ENCODE results near the gene MOSPD3.

The MOSPD3 gene

GRCh38 chr7:100620239-100620638, 7.9 kb downstream of the MOSPD3 start:
- FAIRE-seq, result no peak
- DNase-seq (ENCODE audit: insufficient read length, low spot score), result no peak

DNA sequence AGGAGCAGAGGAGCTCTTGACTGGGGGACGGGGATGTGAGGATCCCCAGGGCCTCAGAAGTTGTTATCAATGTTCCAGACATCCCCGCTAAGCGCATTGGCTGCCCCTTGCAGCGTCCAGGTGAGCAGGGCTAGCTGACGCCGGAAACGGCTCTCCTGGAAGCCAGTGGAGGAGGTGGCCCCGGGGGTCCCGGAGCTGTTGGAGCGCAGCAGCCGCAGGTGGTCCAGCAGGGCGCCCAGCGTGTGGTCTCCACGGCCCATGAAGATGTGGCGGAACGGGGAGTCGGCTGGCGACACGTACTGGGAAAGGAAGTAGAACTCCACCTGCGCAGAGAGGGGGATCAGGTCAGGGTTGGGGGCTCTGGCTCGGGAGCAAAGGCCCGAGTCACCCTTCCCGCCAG, 8.5 kb downstream of the MOSPD3 start:
- FAIRE-seq (no peak), DNase-seq (ENCODE audit: insufficient read length, low spot score) (no peak)

DNA sequence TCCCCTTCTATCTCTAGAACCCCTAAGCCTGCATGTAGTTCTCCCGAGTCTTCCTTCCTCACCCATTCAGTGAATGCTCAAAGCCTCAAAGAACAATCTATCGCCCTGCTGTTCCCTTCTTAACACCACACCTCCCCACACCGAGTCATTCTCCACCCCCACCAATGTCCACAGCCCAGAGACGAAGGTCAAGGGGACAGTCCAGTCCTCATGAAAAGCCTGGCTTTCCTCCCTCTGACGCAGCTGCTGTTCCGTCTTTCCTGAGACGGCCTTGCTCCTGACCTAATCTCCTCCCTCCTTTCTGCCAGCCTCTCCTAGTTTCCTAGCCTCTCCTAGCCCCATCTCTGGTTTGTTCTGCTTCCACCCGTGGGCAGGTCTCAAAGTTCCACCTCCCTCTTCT, 9.2 kb downstream of the MOSPD3 start:
- FAIRE-seq, result no peak
- DNase-seq (ENCODE audit: insufficient read length, low spot score), result no peak

DNA sequence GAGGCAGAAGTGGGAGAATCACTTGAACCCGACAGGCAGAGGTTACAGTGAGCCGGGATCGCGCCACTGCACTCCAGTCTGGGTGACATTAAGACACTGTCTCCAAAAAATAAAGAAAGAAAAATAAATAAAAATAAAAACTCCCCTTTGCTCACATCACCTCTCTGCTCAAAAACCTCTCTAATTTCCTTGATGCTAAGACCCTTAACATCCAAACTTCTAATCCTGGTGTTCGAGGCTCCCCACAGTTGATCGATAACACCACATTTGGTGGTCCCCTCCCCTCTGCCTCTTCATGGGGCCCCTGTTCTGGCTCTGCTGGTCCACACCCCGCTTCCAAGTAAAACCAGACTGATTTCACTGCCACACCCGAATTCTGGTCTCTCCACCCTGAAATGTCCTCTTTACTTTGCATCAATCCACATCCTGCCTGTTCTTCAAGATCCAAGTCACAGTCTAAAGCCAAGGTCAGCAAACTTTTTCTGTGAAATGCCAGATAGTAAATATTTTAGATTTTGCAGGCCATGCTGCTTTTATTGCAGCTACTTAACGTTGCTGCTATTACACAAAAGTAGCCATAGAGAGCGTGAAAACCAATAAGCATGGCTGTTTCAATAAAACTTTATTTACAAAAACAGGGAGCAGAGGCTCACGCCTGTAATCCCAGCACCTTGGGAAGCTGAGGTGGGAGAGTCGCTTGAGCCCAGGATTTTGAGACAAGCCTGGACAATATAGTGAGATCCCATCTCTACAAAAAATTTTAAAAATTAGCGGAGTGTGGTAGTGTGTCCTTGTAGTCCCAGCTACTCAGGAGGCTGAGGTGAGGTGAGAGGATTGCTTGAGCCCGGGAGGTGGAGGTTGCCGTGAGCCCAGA, 11.8 kb downstream of the MOSPD3 start:
- no peak for FAIRE-seq
- no peak for DNase-seq (ENCODE audit: insufficient read length, low spot score)

GRCh38 chr7:100626055-100626454, 13.7 kb downstream of the MOSPD3 start:
- DNase-seq (ENCODE audit: insufficient read length, low spot score) (no peak), FAIRE-seq (no peak)

- DNase-seq (ENCODE audit: insufficient read length, low spot score), result peak; percentile 72
- FAIRE-seq, result no peak
These were observed 14.3 kb downstream of the MOSPD3 start for GRCh38 chr7:100626530-100627237.

GRCh38 chr7:100627238-100627549, 14.9 kb downstream of the MOSPD3 start:
- DNase-seq (ENCODE audit: insufficient read length, low spot score) (no peak), FAIRE-seq (no peak)

GRCh38 chr7:100629117-100629716, 16.9 kb downstream of the MOSPD3 start:
- no peak for DNase-seq (ENCODE audit: insufficient read length, low spot score)
- no peak for FAIRE-seq

DNA sequence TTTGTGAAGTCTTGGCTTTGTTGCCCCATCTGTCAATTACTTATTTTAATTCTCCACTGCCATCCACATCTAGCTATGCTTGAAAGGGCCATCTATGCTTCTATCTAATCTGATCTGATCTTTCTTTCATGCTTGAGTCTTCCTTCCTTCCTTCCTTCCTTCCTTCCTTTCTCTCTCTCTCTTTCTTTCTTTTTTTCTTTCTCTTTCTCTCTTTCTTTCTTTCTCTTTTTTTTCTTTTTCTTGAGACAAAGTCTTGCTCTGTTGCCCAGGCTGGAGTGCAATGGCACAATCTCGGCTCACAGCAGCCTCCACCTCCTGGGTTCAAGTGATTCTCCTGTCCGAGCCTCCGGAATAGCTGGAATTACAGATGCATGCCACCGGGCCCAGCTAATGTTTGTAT, 17.7 kb downstream of the MOSPD3 start:
- no peak for FAIRE-seq

DNA sequence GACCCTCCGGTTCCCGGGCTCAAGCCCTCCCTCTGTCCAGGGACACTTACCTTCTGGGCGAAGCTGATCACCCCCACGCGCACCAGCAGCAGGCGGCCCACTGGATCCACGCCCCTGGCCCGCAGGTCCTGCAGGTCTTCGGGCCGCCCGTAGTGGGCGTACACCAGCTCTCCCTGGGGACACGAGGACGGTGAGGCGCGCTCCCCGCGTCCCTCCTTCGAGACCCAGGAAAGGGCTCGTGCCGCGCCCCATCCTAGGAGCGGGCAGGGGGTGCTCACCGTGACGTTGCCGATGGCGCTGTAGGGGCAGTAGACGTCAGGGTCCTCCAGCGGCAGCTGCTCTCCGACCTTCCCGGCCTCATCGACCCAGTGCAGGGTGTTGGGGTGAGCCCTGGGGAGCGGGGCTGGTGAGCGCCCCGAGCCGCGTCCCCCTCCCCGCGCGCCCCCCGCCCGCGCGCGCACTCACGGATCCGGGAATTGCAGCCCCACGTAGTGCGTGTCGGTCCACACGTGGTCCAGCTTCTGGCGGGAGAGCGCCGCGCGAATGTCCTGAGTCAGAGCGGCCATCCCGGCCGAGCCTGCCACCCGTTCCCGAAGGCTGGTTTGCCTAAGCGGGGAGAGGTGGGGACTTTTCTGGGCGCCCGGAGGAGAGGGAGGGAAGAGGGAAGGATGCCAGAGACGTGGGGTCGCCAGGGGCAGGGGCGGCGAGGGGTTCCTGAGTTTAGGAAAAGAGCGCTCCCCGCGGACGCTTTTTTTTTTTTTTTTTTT, 20.8 kb downstream of the MOSPD3 start:
- DNase-seq (ENCODE audit: insufficient read length, low spot score), result no peak
- FAIRE-seq, result no peak

More for the DNA sequence above, 17.7 kb downstream of the MOSPD3 start:
- DNase-seq (ENCODE audit: insufficient read length, low spot score), result no peak

- no peak for DNase-seq (ENCODE audit: insufficient read length, low spot score)
- FAIRE-seq, result no peak
These were observed 27.7 kb downstream of the MOSPD3 start for GRCh38 chr7:100639995-100640516.

GRCh38 chr7:100640517-100641440, 28.4 kb downstream of the MOSPD3 start:
- DNase-seq (ENCODE audit: insufficient read length, low spot score), result no peak
- no peak for FAIRE-seq

DNA sequence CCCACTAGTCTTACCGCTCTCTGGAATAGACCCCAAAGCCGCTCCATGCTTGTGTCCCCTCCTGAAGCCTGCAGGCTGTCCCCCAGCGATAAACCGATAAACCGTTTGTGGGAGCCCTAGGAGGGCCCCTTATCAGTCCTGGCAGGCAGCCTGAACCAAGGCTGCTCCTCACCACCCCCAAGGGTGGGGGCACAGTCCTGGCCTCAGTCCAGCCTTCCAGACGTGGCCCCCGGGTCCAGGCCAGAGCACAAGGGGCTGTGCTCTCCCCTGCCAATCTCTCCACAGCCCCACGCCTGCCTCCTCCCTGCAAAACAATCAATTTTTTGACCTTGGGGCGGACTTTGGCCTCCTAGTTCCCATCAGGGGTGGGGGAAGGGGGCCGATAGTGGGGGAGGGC, 29.1 kb downstream of the MOSPD3 start, which contains the start of gene TFR2:
Gene TFR2 (minus strand): TSS at position 90 of the 397 bp plus-strand sequence. CDS start 43 bp downstream, at position 47.
- DNase-seq (ENCODE audit: insufficient read length, low spot score) (no peak), FAIRE-seq (no peak)

DNA sequence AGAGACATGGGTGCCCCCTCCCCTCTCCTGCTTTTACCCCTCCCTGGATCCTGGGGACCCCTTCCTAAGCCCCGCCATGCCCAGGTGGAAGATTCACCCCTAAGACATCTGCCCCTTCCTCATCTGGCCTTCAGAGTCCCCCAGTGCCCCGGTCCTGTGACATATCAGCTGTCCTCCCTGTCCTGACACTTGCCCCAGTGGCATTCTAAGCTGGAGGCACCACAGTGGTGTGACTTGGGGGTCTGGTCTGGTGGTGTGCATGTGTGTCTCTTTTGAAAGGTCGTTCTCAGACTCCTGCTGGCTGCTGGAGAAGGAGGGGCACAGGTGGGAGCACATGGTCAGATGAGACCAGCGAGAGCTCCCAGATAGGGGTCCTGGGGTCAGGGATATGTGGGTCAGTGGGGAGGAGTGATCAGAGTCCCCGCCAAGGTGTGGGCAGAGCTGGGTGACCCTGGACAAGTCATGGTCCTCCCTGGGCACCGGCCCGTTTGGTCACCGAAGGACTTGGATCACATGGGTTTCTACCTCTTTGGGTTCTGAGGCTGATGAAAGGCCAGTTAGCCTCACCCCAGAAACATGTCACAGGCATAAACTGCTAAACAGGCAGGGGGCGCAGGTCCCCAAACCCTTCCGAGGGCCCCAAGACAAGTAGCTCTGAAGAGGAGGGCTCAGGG, 29.7 kb downstream of the MOSPD3 start:
- FAIRE-seq, result no peak
- DNase-seq (ENCODE audit: insufficient read length, low spot score), result no peak

DNA sequence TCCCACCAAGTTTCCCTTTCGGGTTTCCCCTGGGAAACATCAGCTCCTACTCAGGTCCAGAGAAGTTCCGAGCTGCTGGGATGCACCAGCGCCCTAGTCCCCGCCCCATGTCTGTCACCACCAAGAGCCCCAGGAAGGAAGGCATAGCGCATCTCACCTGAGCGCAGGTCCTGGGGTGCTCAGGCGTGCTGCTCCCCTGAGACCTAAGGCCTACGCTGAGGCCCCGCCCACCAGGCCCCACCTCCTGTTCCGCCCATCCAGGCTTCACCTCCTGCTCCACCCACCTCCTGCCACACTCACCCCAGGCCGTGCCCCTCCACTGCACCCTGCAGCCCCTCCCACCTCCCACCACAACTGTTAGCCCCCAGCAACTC, 30.2 kb downstream of the MOSPD3 start:
- DNase-seq (ENCODE audit: insufficient read length, low spot score), result no peak
- no peak for FAIRE-seq

DNA sequence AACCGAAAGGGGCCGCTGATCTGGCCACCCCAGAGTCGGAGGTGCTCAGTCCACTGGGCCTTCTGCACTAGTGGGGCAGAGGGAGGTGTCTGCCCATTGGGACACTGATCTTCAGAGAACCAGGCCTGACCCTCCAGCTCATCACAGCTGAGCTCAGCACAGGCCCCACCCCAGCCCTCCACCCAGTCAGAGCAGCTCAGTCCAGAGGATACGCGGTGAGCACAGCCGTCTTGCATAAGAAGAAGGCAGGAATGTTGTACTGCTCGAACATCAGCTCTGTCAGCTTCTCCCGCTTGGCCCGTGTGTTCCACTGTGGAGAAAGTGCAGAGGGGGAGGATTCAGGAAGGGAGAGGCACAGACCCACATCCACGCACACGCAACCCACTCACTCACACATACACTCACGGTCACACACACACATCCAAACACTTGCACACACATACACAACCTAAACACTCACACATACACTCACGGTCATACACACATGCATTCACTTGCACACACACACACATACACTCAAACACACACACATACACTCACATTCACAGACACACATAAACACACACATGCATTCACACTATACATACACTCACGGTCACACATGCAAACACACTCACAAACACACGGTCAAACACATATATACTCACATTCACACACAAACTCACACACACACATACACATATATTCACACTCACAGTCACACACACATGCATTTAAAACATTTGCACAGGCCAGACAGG, 37.7 kb downstream of the MOSPD3 start:
- no peak for FAIRE-seq
- DNase-seq (ENCODE audit: insufficient read length, low spot score), result no peak

DNA sequence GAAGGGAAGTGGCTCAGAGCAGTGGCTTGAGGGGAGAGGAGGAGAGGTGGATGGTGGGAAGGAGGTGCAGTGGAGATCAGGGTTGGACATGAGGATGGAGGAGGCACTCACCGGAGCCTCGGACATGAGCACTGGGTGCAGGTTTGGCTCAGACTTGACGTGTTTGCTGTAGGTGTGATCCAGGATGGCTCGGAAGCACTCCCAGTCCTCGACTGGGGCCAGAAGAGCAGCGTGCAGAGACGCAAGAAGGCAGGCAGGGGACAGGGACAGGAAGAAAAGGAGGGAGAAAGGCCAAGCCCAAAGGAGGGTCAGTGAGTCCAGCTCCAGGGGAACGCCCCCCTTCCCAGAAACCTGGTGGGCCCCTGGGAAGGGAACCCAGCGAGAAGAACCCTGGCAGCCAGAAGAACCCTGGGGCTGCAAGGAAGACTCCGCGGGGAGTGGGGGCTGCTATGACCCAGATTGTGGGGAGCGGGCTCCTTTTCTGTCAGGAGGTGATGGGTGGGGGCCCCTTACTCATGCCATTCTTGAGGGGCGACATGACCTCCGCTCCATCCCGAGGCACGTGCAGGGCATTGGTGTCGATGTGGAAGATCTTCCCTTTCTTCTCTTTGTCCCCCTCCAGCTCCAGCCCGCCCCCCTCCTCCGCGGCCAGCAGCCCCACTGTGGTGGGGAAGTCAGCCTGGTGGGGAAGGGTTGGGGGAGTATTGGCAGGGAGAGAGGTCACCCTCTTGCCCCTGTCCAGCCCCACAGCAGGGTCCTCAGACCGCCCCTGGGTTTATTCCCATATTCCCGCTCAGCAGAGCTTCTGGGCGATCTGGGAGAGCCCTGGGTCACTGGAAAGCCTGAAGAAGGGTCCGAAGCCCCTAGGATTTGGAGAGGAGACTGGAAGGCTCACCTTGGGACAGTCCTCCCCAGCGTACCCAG, 42.8 kb downstream of the MOSPD3 start:
- DNase-seq (ENCODE audit: insufficient read length, low spot score) (no peak), FAIRE-seq (no peak)
